HepG2 (cell line): ENCODE measurements around the gene ZMIZ1. TPM values are rescaled to one million over a fixed set of nuclear protein-coding genes. Genes with fewer than 3 reads are reported as not detected.

ENCODE experiments used
- ATAC-seq: fragments of 200-7000 bp; cut with Tn5 transposase; 3 replicates; pipeline ENCODE4 v1.9.1; 2020; ENCODE audit warnings: mild to moderate bottlenecking, moderate library complexity
- BruUV-seq: library from RNA; stranded (reverse); fragments of 400-500 nt; replicated peaks from 2 replicates; lab custom pipeline; 2021; lab: Mats Ljungman, UMichigan
- CTCF ChIA-PET: fragments of 300-600 bp; formaldehyde crosslinking; extraction: SDS; loops from one replicate; lab custom pipeline; 2021; ENCODE audit warnings: low total read pairs, inconsistent platforms, low intra/inter-chr PET ratio; lab: Yijun Ruan, JAX
- POLR2A ChIA-PET: fragments of 350-600 bp; sonication (Branson Sonifier 250); formaldehyde crosslinking; loops from one replicate; lab custom pipeline; 2020; ENCODE audit warnings: antibody characterized with exemption, inconsistent platforms; lab: Yijun Ruan, JAX
- DNase-seq: peaks from one replicate; pipeline ENCODE4 v3.0.0-alpha.2; 2015; ENCODE audit warnings: low spot score
- FAIRE-seq: peaks from 3 replicates; lab custom pipeline; 2011; peaks lifted over from hg19 to GRCh38; lab: Jason Lieb, UNC
- H2AFZ ChIP-seq: one replicate; pipeline ENCODE4 v1.6.1; 2011; ENCODE audit warnings: low read length, inconsistent platforms
- H3K27ac ChIP-seq: fragments of 300-600 bp; 3 replicates; pipeline ENCODE4 v1.8.0; 2011; ENCODE audit warnings: mixed run types, mild to moderate bottlenecking, mixed read lengths, low read length, inconsistent platforms; ENCODE audit not compliant: insufficient read depth; ENCODE audit errors: extremely low read length
- H3K27me3 ChIP-seq, 2 experiments: fragments of 200-600 bp in 1 of 2; 2 replicates in 1 of 2; 3 replicates in 1 of 2; pipeline versions ENCODE4 v1.6.0 to v1.8.0; 2011; ENCODE audit warnings: low read length in 2 of 2, mild to moderate bottlenecking in 2 of 2, moderate library complexity in 2 of 2, inconsistent platforms in 1 of 2; ENCODE audit not compliant: insufficient read depth in 2 of 2, control insufficient read depth in 1 of 2
- H3K36me3 ChIP-seq, 2 experiments: fragments of 200-600 bp in 1 of 2; replicated peaks in 1 of 2; 2 replicates in 1 of 2; 3 replicates in 1 of 2; pipeline versions ENCODE4 v1.5.1 to v1.8.0; 2011; ENCODE audit warnings: low read length in 2 of 2, inconsistent platforms in 1 of 2; ENCODE audit not compliant: insufficient read depth in 2 of 2, control insufficient read depth in 1 of 2
- H3K4me1 ChIP-seq: 2 replicates; pipeline ENCODE4 v1.5.1; 2012; ENCODE audit warnings: low read length, inconsistent platforms; ENCODE audit not compliant: insufficient read depth
- H3K4me2 ChIP-seq: 2 replicates; pipeline ENCODE4 v1.6.0; 2011; ENCODE audit warnings: low read depth, low read length, inconsistent platforms
- H3K4me3 ChIP-seq, 3 experiments: fragments of 200-600 bp in 1 of 3; sonication (generic), shearing (Covaris generic) in 1 of 3; replicated peaks in 1 of 3; 2 replicates each; pipeline ENCODE4 v1.5.1; 2011 to 2016; ENCODE audit warnings: low read length in 3 of 3, inconsistent platforms in 2 of 3, low read depth in 2 of 3, mild to moderate bottlenecking in 2 of 3, control low read depth in 1 of 3, mixed read lengths in 1 of 3; ENCODE audit not compliant: insufficient read depth in 1 of 3
- H3K79me2 ChIP-seq: one replicate; pipeline ENCODE4 v1.6.1; 2011; ENCODE audit warnings: low read length, inconsistent platforms; ENCODE audit not compliant: insufficient read depth
- H3K9ac ChIP-seq: 2 replicates; pipeline ENCODE4 v1.6.0; 2011; ENCODE audit warnings: mild to moderate bottlenecking, low read depth, low read length, inconsistent platforms; ENCODE audit not compliant: insufficient read depth
- H3K9me3 ChIP-seq: 2 replicates; pipeline ENCODE4 v1.5.1; 2012; ENCODE audit warnings: mild to moderate bottlenecking, low read length
- H4K20me1 ChIP-seq: 2 replicates; pipeline ENCODE4 v1.6.0; 2011; ENCODE audit warnings: inconsistent platforms, mild to moderate bottlenecking, low read length, moderate library complexity; ENCODE audit not compliant: insufficient read depth
- FOXO4 ChIP-seq: sonication (generic); formaldehyde crosslinking; conservative IDR thresholded peaks from 2 replicates; pipeline ENCODE4 v1.8.1; 2023; ENCODE audit warnings: missing genetic modification reagents
- MTERF4 ChIP-seq: sonication (generic); formaldehyde crosslinking; IDR thresholded peaks from 2 replicates; pipeline ENCODE4 v1.8.0; 2023; ENCODE audit warnings: mild to moderate bottlenecking, missing genetic modification reagents
- ZFP91 ChIP-seq: sonication (generic); formaldehyde crosslinking; IDR thresholded peaks from 2 replicates; pipeline ENCODE4 v1.9.0; 2022; ENCODE audit warnings: missing genetic modification reagents, mild to moderate bottlenecking, borderline replicate concordance
- ZNF501 ChIP-seq: sonication (generic); formaldehyde crosslinking; IDR thresholded peaks from 2 replicates; pipeline ENCODE4 v1.5.1; 2020; ENCODE audit warnings: mild to moderate bottlenecking, moderate library complexity, missing genetic modification reagents
- WGBS: methylation state at CpG from one replicate; pipeline ENCODE4 v1.1.6; 2017; ENCODE audit warnings: low lambda C conversion rate; 5-methylcytosine and 5-hydroxymethylcytosine counted together
- in situ Hi-C: cut with HindIII; loops from 2 replicates; pipeline ENCODE4 v1.10.0; 2017; ENCODE audit warnings: low pct_unique_long_range_greater_than_20kb; ENCODE audit not compliant: extremely low pct_ligation_motif_present
- intact Hi-C: fragments of 100-400 bp; cut with micrococcal nuclease; formaldehyde crosslinking; loops from one replicate; pipeline ENCODE4 v1.10.0; 2022; ENCODE audit not compliant: unreplicated experiment
- polyA plus RNA-seq, 8 experiments: library from polyadenylated mRNA; depleted of rRNA in 3 of 8; stranded (reverse) in 7 of 8; unstranded in 1 of 8; fragments of >200 nt; fragmentation: Illumina TruSeq in 4 of 8; extraction: Trizol in 4 of 8; gene quantifications; 2 replicates each; pipeline versions ENCODE4 v1.2.1 to v1.2.3, GENCODE V29; 2011 to 2016; ENCODE audit warnings: low read depth in 4 of 8, missing spikeins in 1 of 8, mixed read lengths in 1 of 8; ENCODE audit not compliant: insufficient read depth in 1 of 8
- total RNA-seq, 5 experiments: library from RNA; depleted of rRNA; stranded (reverse); fragments of >200 nt; fragmentation: Illumina TruSeq; extraction: Trizol; gene quantifications; 2 replicates each; pipeline ENCODE4 v1.2.3, GENCODE V29; 2016; ENCODE audit warnings: low read depth in 1 of 5

Gene ZMIZ1
- total and polyA plus RNA-seq, 2 of the 13 experiments (the other 11 are each of a cell fraction or from before 2014, with no cell fraction given) = 5.3 to 10.2 TPM

GRCh38 chr10:79346388-79347225 lies 277.8 kb downstream of the ZMIZ1 start:
- H3K4me3 ChIP-seq = peak overlapping the region; percentile 9 to 85 (median 32); a peak in 3 of 6 replicates
- WGBS = 49% methylated on average over 11 of the region's 12 CpGs
- no peaks in the 10 kb centered on the region for H3K9me3 ChIP-seq
- TF ChIP-seq ZNF501 (peak; percentile 27; the same call in 1 of the 2 replicates), ZFP91 (CRISPR knock-in tag) (peak; percentile 1; the same call in 1 of the 2 replicates), MTERF4 (CRISPR knock-in tag) (no peak), FOXO4 (CRISPR knock-in tag) (0 out of 2 replicates have a peak, but pooled peaks have one; percentile 57)
- TF ChIP-seq, all 625 proteins: peak for 3
- BruUV-seq = TSS peak; percentile 71
- H3K4me2 ChIP-seq = peak overlapping the region; percentile 96
- no peaks in the 10 kb centered on the region for H3K27me3 ChIP-seq
- H4K20me1 ChIP-seq = peaks cover 28% of the 10 kb centered on the region
- H3K9ac ChIP-seq = peak overlapping the region; percentile 62
- H3K79me2 ChIP-seq = peaks cover 34% of the 10 kb centered on the region
- CTCF ChIA-PET = no interaction called here
- no peak overlapping the region for H2AFZ ChIP-seq
- peaks cover 21 to 29% of the 10 kb centered on the region in 2 experiments for H3K36me3 ChIP-seq
- POLR2A ChIA-PET = interaction anchor here (1.0 to 7.8 kb wide), 5 partner anchors 9 to 33 kb away, joined by 3 to 134 read pairs (median 18); no protein-coding TSS in a partner anchor
- ATAC-seq (peak; percentile 19), DNase-seq (no peak), FAIRE-seq (no peak)
- peak overlapping the region; percentile 93 for H3K27ac ChIP-seq
- in situ Hi-C loops = no loop called here
- H3K4me1 ChIP-seq = peaks cover 70% of the 10 kb centered on the region
- intact Hi-C loops = loop anchor here (1.0 to 10.0 kb wide), 3 partner anchors 11 to 52 kb away; no protein-coding TSS in a partner anchor
